ENCODE data around the gene SS18L1.

SS18L1 gene

GRCh38 chr20:62195736-62196135 is 52.2 kb downstream of the SS18L1 start:
- DNase-seq (ENCODE audit: low read depth): no peak

GRCh38 chr20:62196286-62196685 is 52.7 kb downstream of the SS18L1 start:
- no peak for DNase-seq (ENCODE audit: low read depth)

GRCh38 chr20:62197311-62197710 is 53.7 kb downstream of the SS18L1 start:
- no peak for DNase-seq (ENCODE audit: low read depth)

GRCh38 chr20:62197801-62198200 is 54.2 kb downstream of the SS18L1 start:
- DNase-seq (ENCODE audit: low read depth): no peak

- DNase-seq (ENCODE audit: low read depth): no peak
These were observed 54.9 kb downstream of the SS18L1 start for GRCh38 chr20:62198496-62198895.

GRCh38 chr20:62198931-62199330 is 55.4 kb downstream of the SS18L1 start:
- DNase-seq (ENCODE audit: low read depth): no peak

- no peak for DNase-seq (ENCODE audit: low read depth)
These were observed 57.1 kb downstream of the SS18L1 start for GRCh38 chr20:62200491-62201172.

- DNase-seq (ENCODE audit: low read depth): no peak
These were observed 57.9 kb downstream of the SS18L1 start for GRCh38 chr20:62201173-62202082.

GRCh38 chr20:62202083-62202395 is 58.5 kb downstream of the SS18L1 start:
- no peak for DNase-seq (ENCODE audit: low read depth)

- DNase-seq (ENCODE audit: low read depth): no peak
These were observed 59.3 kb downstream of the SS18L1 start for GRCh38 chr20:62202676-62203377.

GRCh38 chr20:62203378-62204030 is 59.9 kb downstream of the SS18L1 start:
- DNase-seq (ENCODE audit: low read depth): no peak

- no peak for DNase-seq (ENCODE audit: low read depth)
These were observed 62.2 kb downstream of the SS18L1 start for GRCh38 chr20:62205618-62206387.

- DNase-seq (ENCODE audit: low read depth): no peak
These were observed 62.8 kb downstream of the SS18L1 start for GRCh38 chr20:62206388-62206775.

- DNase-seq (ENCODE audit: low read depth): no peak
These were observed 64.7 kb downstream of the SS18L1 start for GRCh38 chr20:62208061-62208794.

- DNase-seq (ENCODE audit: low read depth): no peak
These were observed 65.5 kb downstream of the SS18L1 start for GRCh38 chr20:62208795-62209755.

- DNase-seq (ENCODE audit: low read depth): no peak
These were observed 66.4 kb downstream of the SS18L1 start for GRCh38 chr20:62209850-62210495.

GRCh38 chr20:62210496-62210855 is 66.9 kb downstream of the SS18L1 start:
- DNase-seq (ENCODE audit: low read depth): no peak

GRCh38 chr20:62211216-62211615 is 67.6 kb downstream of the SS18L1 start:
- no peak for DNase-seq (ENCODE audit: low read depth)

GRCh38 chr20:62211769-62212288 is 68.3 kb downstream of the SS18L1 start:
- DNase-seq (ENCODE audit: low read depth): no peak

Measured in T follicular helper cell (primary cell).